IMR-90 (cell line): Measurements from ENCODE around the gene CAPN6. TPM values are rescaled to one million over a fixed set of nuclear protein-coding genes. Genes with fewer than 3 reads are reported as not detected.

Experiments
- ATAC-seq: fragments of 200-7000 bp; cut with Tn5 transposase; 2 replicates; pipeline ENCODE4 v1.9.1; 2020; ENCODE audit warnings: low read depth, mild to moderate bottlenecking, moderate library complexity
- BruUV-seq: library from RNA; stranded (reverse); fragments of 400-500 nt; replicated peaks from 2 replicates; lab custom pipeline; 2021; lab: Mats Ljungman, UMichigan
- CTCF ChIA-PET: fragments of 300-600 bp; formaldehyde crosslinking; extraction: SDS; loops from one replicate; lab custom pipeline; 2021; ENCODE audit warnings: antibody characterized with exemption; lab: Yijun Ruan, JAX
- POLR2A ChIA-PET: fragments of 300-600 bp; sonication (Branson Sonifier 250); formaldehyde crosslinking; loops from one replicate; lab custom pipeline; 2022; ENCODE audit warnings: antibody characterized with exemption; ENCODE audit not compliant: unreplicated experiment; lab: Charles Lee
- DNase-seq: peaks from one replicate; pipeline ENCODE4 v3.0.0; 2013
- H2AFZ ChIP-seq: replicated peaks from 2 replicates; pipeline ENCODE3; 2013; ENCODE audit warnings: low read length, mild to moderate bottlenecking; ENCODE audit not compliant: poor library complexity
- H2AK5ac ChIP-seq: 2 replicates; pipeline ENCODE4 v1.6.1; 2013; ENCODE audit warnings: low read depth, low read length, inconsistent platforms
- H2AK9ac ChIP-seq: replicated peaks from 2 replicates; pipeline ENCODE3; 2013; ENCODE audit warnings: mild to moderate bottlenecking, low read depth, low read length, moderate library complexity; ENCODE audit not compliant: poor library complexity
- H2BK120ac ChIP-seq: 2 replicates; pipeline ENCODE4 v1.6.1; 2013; ENCODE audit warnings: low read depth, low read length, inconsistent platforms
- H2BK15ac ChIP-seq: 3 replicates; pipeline ENCODE4 v1.6.1; 2013; ENCODE audit warnings: low read depth, low read length, inconsistent platforms
- H2BK20ac ChIP-seq: 2 replicates; pipeline ENCODE4 v1.6.1; 2013; ENCODE audit warnings: low read depth, mild to moderate bottlenecking, inconsistent platforms, low read length, moderate library complexity
- H2BK5ac ChIP-seq: 2 replicates; pipeline ENCODE4 v1.6.1; 2013; ENCODE audit warnings: mild to moderate bottlenecking, low read depth, low read length, inconsistent platforms; ENCODE audit not compliant: poor library complexity, severe bottlenecking
- H3K14ac ChIP-seq: replicated peaks from 2 replicates; pipeline ENCODE4 v1.6.1; 2013; ENCODE audit warnings: low read depth, low read length, inconsistent platforms
- H3K18ac ChIP-seq: 2 replicates; pipeline ENCODE4 v1.6.1; 2013; ENCODE audit warnings: low read depth, low read length, control low read depth
- H3K23ac ChIP-seq: 2 replicates; pipeline ENCODE4 v1.6.1; 2013; ENCODE audit warnings: low read depth, low read length, inconsistent platforms
- H3K27ac ChIP-seq: 2 replicates; pipeline ENCODE4 v1.5.1; 2013; ENCODE audit warnings: mild to moderate bottlenecking, control low read depth, low read length; ENCODE audit not compliant: insufficient read depth
- H3K27me3 ChIP-seq: 2 replicates; pipeline ENCODE4 v1.6.1; 2013; ENCODE audit warnings: low read length; ENCODE audit not compliant: control insufficient read depth, insufficient read depth
- H3K36me3 ChIP-seq: 2 replicates; pipeline ENCODE4 v1.6.1; 2013; ENCODE audit warnings: low read length, mixed read lengths; ENCODE audit not compliant: control insufficient read depth, insufficient read depth
- H3K4ac ChIP-seq: 2 replicates; pipeline ENCODE4 v1.6.1; 2013; ENCODE audit warnings: low read depth, low read length, inconsistent platforms
- H3K4me1 ChIP-seq: 2 replicates; pipeline ENCODE4 v1.6.1; 2013; ENCODE audit warnings: low read length, mixed read lengths; ENCODE audit not compliant: control insufficient read depth, insufficient read depth
- H3K4me2 ChIP-seq: 2 replicates; pipeline ENCODE4 v1.6.1; 2013; ENCODE audit warnings: low read depth, mild to moderate bottlenecking, control low read depth, low read length, moderate library complexity
- H3K4me3 ChIP-seq: 2 replicates; pipeline ENCODE4 v1.5.1; 2013; ENCODE audit warnings: low read depth, mild to moderate bottlenecking, control low read depth, low read length, moderate library complexity; ENCODE audit not compliant: insufficient read depth
- H3K56ac ChIP-seq: 2 replicates; pipeline ENCODE4 v1.6.1; 2013; ENCODE audit warnings: low read length, inconsistent platforms; ENCODE audit not compliant: insufficient read depth; ENCODE audit errors: extremely low read depth
- H3K79me1 ChIP-seq, 2 experiments: 2 replicates each; pipeline ENCODE4 v1.6.1; 2013; ENCODE audit warnings: low read length in 2 of 2, inconsistent platforms in 1 of 2, low read depth in 1 of 2
- H3K9ac ChIP-seq: 2 replicates; pipeline ENCODE4 v1.6.1; 2013; ENCODE audit warnings: low read depth, low read length, control low read depth
- H3K9me1 ChIP-seq: 2 replicates; pipeline ENCODE4 v1.6.1; 2013; ENCODE audit warnings: low read length, inconsistent platforms; ENCODE audit not compliant: insufficient read depth
- H3K9me3 ChIP-seq: 2 replicates; pipeline ENCODE4 v1.6.1; 2013; ENCODE audit warnings: low read length; ENCODE audit not compliant: control insufficient read depth, insufficient read depth
- H4K20me1 ChIP-seq: 2 replicates; pipeline ENCODE4 v1.6.1; 2013; ENCODE audit warnings: low read length, inconsistent platforms; ENCODE audit not compliant: insufficient read depth
- H4K5ac ChIP-seq: 2 replicates; pipeline ENCODE4 v1.6.1; 2013; ENCODE audit warnings: mild to moderate bottlenecking, low read depth, low read length, control low read depth
- H4K8ac ChIP-seq, 2 experiments: 2 replicates each; pipeline ENCODE4 v1.6.1; 2013; ENCODE audit warnings: low read depth in 2 of 2, low read length in 2 of 2, control low read depth in 1 of 2, inconsistent platforms in 1 of 2
- H4K91ac ChIP-seq: 2 replicates; pipeline ENCODE4 v1.6.1; 2013; ENCODE audit warnings: low read depth, low read length, inconsistent platforms; ENCODE audit not compliant: insufficient read depth
- CEBPB ChIP-seq: IDR thresholded peaks from 2 replicates; pipeline ENCODE4 v1.6.1; 2012; ENCODE audit warnings: low read depth, low read length, improper control_type of control experiment
- CHD1 ChIP-seq: IDR thresholded peaks from 2 replicates; pipeline ENCODE4 v1.6.1; 2012; ENCODE audit warnings: low read depth, low read length, improper control_type of control experiment
- ELK1 ChIP-seq: fragments of 150-350 bp; IDR thresholded peaks from 2 replicates; pipeline ENCODE4 v1.6.1; 2016; ENCODE audit warnings: low read depth, mild to moderate bottlenecking, low read length, moderate library complexity, borderline replicate concordance
- FOS ChIP-seq: fragments of 150-350 bp; IDR thresholded peaks from 2 replicates; pipeline ENCODE4 v1.6.1; 2016; ENCODE audit warnings: low read depth, low read length
- MAZ ChIP-seq: IDR thresholded peaks from 2 replicates; pipeline ENCODE4 v1.6.1; 2012; ENCODE audit warnings: low read depth, mild to moderate bottlenecking, low read length, improper control_type of control experiment, moderate library complexity, borderline replicate concordance
- MXI1 ChIP-seq: IDR thresholded peaks from 2 replicates; pipeline ENCODE4 v1.6.1; 2012; ENCODE audit warnings: low read depth, mild to moderate bottlenecking, low read length, moderate library complexity, borderline replicate concordance
- NFE2L2 ChIP-seq: fragments of 150-350 bp; IDR thresholded peaks from 2 replicates; pipeline ENCODE4 v1.6.1; 2016; ENCODE audit warnings: low read depth, mild to moderate bottlenecking, low read length
- POLR2A ChIP-seq: IDR thresholded peaks from 2 replicates; pipeline ENCODE4 v1.6.1; 2012; ENCODE audit warnings: mild to moderate bottlenecking, low read depth, low read length
- RAD21 ChIP-seq: IDR thresholded peaks from 2 replicates; pipeline ENCODE4 v1.6.1; 2012; ENCODE audit warnings: low read length, improper control_type of control experiment
- RCOR1 ChIP-seq: IDR thresholded peaks from 2 replicates; pipeline ENCODE4 v1.6.1; 2012; ENCODE audit warnings: mild to moderate bottlenecking, low read length, improper control_type of control experiment; ENCODE audit not compliant: insufficient replicate concordance
- RFX5 ChIP-seq: IDR thresholded peaks from 2 replicates; pipeline ENCODE4 v1.8.0; 2012; ENCODE audit warnings: low read depth, mild to moderate bottlenecking, low read length, moderate library complexity
- SMC3 ChIP-seq: fragments of 150-350 bp; IDR thresholded peaks from 2 replicates; pipeline ENCODE4 v1.6.1; 2016; ENCODE audit warnings: low read depth, mild to moderate bottlenecking, antibody characterized with exemption, low read length, moderate library complexity
- USF2 ChIP-seq: fragments of 150-350 bp; IDR thresholded peaks from 2 replicates; pipeline ENCODE4 v1.6.1; 2017; ENCODE audit warnings: mild to moderate bottlenecking, antibody characterized with exemption, low read length, low read depth
- WGBS, 2 experiments: methylation state at CpG; one replicate each; pipeline versions ENCODE4 v1.1.5 to v1.1.7; 2013; ENCODE audit warnings: missing lambda C conversion rate in 2 of 2; ENCODE audit not compliant: insufficient read length in 1 of 2; ENCODE audit errors: extremely low coverage in 2 of 2; 5-methylcytosine and 5-hydroxymethylcytosine counted together
- dilution Hi-C: fragments of 300-500 bp; cut with HindIII; formaldehyde crosslinking; loops from one replicate; pipeline ENCODE4 v1.14.3; 2018; ENCODE audit warnings: low sequenced_read_pairs; ENCODE audit not compliant: unreplicated experiment
- in situ Hi-C: fragments of 300-500 bp; cut with MboI; formaldehyde crosslinking; loops from 3 replicates; pipeline ENCODE4 v1.14.3; 2019; ENCODE audit warnings: low sequenced_read_pairs, inconsistent platforms, mixed read lengths
- intact Hi-C: fragments of 100-400 bp; cut with micrococcal nuclease; formaldehyde crosslinking; loops from 2 replicates; pipeline ENCODE4 v1.10.0; 2022
- polyA plus RNA-seq, 3 experiments: library from polyadenylated mRNA; depleted of rRNA; stranded (reverse); fragments of >200 nt; gene quantifications; 2 replicates each; pipeline ENCODE4 v1.2.3, GENCODE V29; 2012; ENCODE audit warnings: low replicate concordance in 1 of 3
- total RNA-seq: library from RNA; depleted of rRNA; stranded (reverse); fragments of >200 nt; gene quantifications from 2 replicates; pipeline ENCODE4 v1.2.3, GENCODE V29; 2012

Gene CAPN6
- total and polyA plus RNA-seq, 2 of the 4 experiments (the other 2 are of a cell fraction) = not detected

- H3K56ac ChIP-seq = no peak overlapping the region
- H3K9me3 ChIP-seq = no peaks in the 10 kb centered on the region
- 40% methylated on average over 1 of the region's 4 CpGs; no CpG with 5 or more reads in 1 of the 2 experiments for WGBS, 2 experiments
- no peak for ATAC-seq
- no TSS peak for BruUV-seq
- H3K9ac ChIP-seq = no peak overlapping the region
- H3K27me3 ChIP-seq = peaks cover 4% of the 10 kb centered on the region
- H3K9me1 ChIP-seq = no peaks in the 10 kb centered on the region
- no peak overlapping the region for H4K8ac ChIP-seq
- no peak overlapping the region for H4K5ac ChIP-seq
- H3K18ac ChIP-seq = no peak overlapping the region
- H3K4ac ChIP-seq = no peak overlapping the region
- H3K14ac ChIP-seq = no peak overlapping the region
- H3K27ac ChIP-seq = no peak overlapping the region
- H4K20me1 ChIP-seq = no peaks in the 10 kb centered on the region
- DNase-seq = no peak
- no peak overlapping the region for H2BK15ac ChIP-seq
- TF ChIP-seq RAD21 = no peak
- no peak for TF ChIP-seq CHD1
- TF ChIP-seq RFX5 = no peak
- no peak for TF ChIP-seq RCOR1
- no peak for TF ChIP-seq FOS
- TF ChIP-seq NFE2L2 = no peak
- no peak for TF ChIP-seq MAZ
- TF ChIP-seq CEBPB = no peak
- no peak for TF ChIP-seq SMC3
- TF ChIP-seq USF2 = no peak
- TF ChIP-seq ELK1 = no peak
- no peak for TF ChIP-seq MXI1
- TF ChIP-seq POLR2A = no peak
- no peak overlapping the region for H2BK20ac ChIP-seq
- H3K4me1 ChIP-seq = no peaks in the 10 kb centered on the region
- no peak overlapping the region for H4K91ac ChIP-seq
- intact Hi-C loops = no loop called here
- POLR2A ChIA-PET = no interaction called here
- no peak overlapping the region for H3K4me3 ChIP-seq
- H2BK120ac ChIP-seq = no peak overlapping the region
- CTCF ChIA-PET = no interaction called here
- dilution Hi-C loops = no loop called here
- H2AK9ac ChIP-seq = no peak overlapping the region
- H3K36me3 ChIP-seq = no peaks in the 10 kb centered on the region
- no peak overlapping the region for H2BK5ac ChIP-seq
- H3K79me1 ChIP-seq = no peaks in the 10 kb centered on the region
- H2AK5ac ChIP-seq = no peak overlapping the region
- no peak overlapping the region for H3K4me2 ChIP-seq
- no peak overlapping the region for H3K23ac ChIP-seq
- in situ Hi-C loops = no loop called here
- no peak overlapping the region for H2AFZ ChIP-seq
Observed at GRCh38 chrX:111319451-111319850, 49.2 kb upstream of the CAPN6 start.
